ENCODE data around the gene DNAH2. TPM values are rescaled to one million over a fixed set of nuclear protein-coding genes. Genes with fewer than 3 reads are reported as not detected.

The DNAH2 gene
- total RNA-seq, 1 experiment from 2014 or later = 0.15 TPM

DNA sequence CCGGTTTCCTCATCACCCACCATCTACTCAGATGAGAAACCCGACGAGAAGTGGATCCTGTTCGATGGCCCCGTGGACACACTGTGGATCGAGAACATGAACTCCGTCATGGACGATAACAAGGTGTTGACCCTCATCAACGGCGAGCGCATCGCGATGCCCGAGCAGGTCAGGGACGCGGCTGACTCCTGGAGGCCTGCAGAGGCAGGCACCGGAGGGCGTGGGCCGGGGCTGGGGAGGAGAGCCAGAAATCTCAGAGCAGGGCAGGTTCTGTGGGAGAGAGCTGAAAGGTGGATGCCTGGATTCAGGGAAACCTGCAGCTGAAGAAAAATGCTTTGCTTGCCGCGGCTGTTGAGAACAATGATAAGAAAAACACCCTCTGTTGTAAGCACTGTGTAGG, 69.3 kb downstream of the DNAH2 start:
- Mint-ChIP-seq H3K9me3 (no peaks in the 10 kb centered on the region), H3K36me3 (ENCODE audit: insufficient read depth in 1 of 3, low read depth in 3 of 3) (no peaks in the 10 kb centered on the region), H3K4me3 (no peak overlapping the region), H3K27me3 (ENCODE audit: low read depth) (peaks cover 11% of the 10 kb centered on the region), H3K27ac (peak overlapping the region in 1 of 3 experiments; percentile 31; a peak in 1 of 7 replicates), H3K4me1 (no peaks in the 10 kb centered on the region)
- Histone ChIP-seq H3K79me2 (ENCODE audit: insufficient read depth, low read length) (no peaks in the 10 kb centered on the region), H3K14ac (ENCODE audit: insufficient read depth, low read length) (no peak overlapping the region; the same call in 1 of the 2 replicates), H3T11ph (ENCODE audit: low read length) (no peak overlapping the region), H2BK20ac (ENCODE audit: low read depth, low read length, poor library complexity, severe bottlenecking) (no peak overlapping the region), H4K91ac (ENCODE audit: insufficient read length, low read depth, low read length) (no peak overlapping the region), H3K56ac (ENCODE audit: insufficient read length, low read depth, low read length) (no peak overlapping the region), H4K5ac (ENCODE audit: insufficient read length, low read depth, low read length) (no peak overlapping the region), H2BK15ac (ENCODE audit: low read depth, low read length) (no peak overlapping the region), H3K4me2 (ENCODE audit: insufficient read depth, insufficient read length, low read length) (no peak overlapping the region), H3K4me1 (ENCODE audit: insufficient read depth, low read length) (no peaks in the 10 kb centered on the region), H2BK12ac (ENCODE audit: insufficient read length, low read depth, low read length) (no peak overlapping the region), H3K18ac (ENCODE audit: insufficient read length, low read depth, low read length) (no peak overlapping the region), H2BK120ac (ENCODE audit: low read depth, low read length, poor library complexity, severe bottlenecking) (no peak overlapping the region), H3K23me2 (ENCODE audit: insufficient read length, low read depth, low read length, poor library complexity, severe bottlenecking) (no peaks in the 10 kb centered on the region), H3K9me3 (ENCODE audit: control insufficient read depth, low read depth, low read length) (no peaks in the 10 kb centered on the region), H3K79me1 (ENCODE audit: insufficient read depth, low read depth, low read length, poor library complexity, severe bottlenecking) (no peaks in the 10 kb centered on the region), H2AK5ac (ENCODE audit: insufficient read length, low read length) (no peak overlapping the region), H4K20me1 (ENCODE audit: control insufficient read depth, insufficient read depth, insufficient read length) (no peaks in the 10 kb centered on the region), H3K27ac (ENCODE audit: insufficient read length, low read depth, low read length) (no peak overlapping the region), H2AFZ (ENCODE audit: low read length) (no peak overlapping the region), H3K9ac (ENCODE audit: extremely low read depth, insufficient read length, low read length) (no peak overlapping the region), H4K8ac (replicated peaks; ENCODE audit: insufficient read length, low read depth, low read length) (no peak overlapping the region), H3K27me3 (ENCODE audit: insufficient read depth, low read length) (no peaks in the 10 kb centered on the region), H3K4ac (ENCODE audit: low read depth, low read length) (no peak overlapping the region), H3K23ac (ENCODE audit: insufficient read length, low read depth, low read length) (no peak overlapping the region), H2BK5ac (ENCODE audit: insufficient read length, low read length) (no peak overlapping the region)
- no peak for TF ChIP-seq CTCF (conservative IDR thresholded peaks at IDR 0.05)
- no CpG with 5 or more reads among the region's 21 CpGs for WGBS (ENCODE audit: extremely low coverage, insufficient read length, low lambda C conversion rate)
- DNase-seq = no peak
